ENCODE measurements around the gene MFSD11.
"Not testable (repeated sequence)": the region's sequence is repeated elsewhere in the genome, so short reads cannot be mapped to it uniquely, and the experiment has no call there.

MFSD11 gene

GRCh38 chr17:76726776-76727718 is 10.9 kb upstream of the MFSD11 start, which contains the start of gene METTL23:
Gene METTL23 (plus strand): TSS chr17:76726839. CDS start chr17:76729711, 2,872 bp downstream.
- DNase-seq: peak; percentile 80

- DNase-seq: peak; percentile 20
Measured at GRCh38 chr17:76727745-76728456, 10.0 kb upstream of the MFSD11 start.

- not testable (repeated sequence) for DNase-seq
Measured at GRCh38 chr17:76731800-76732733, 5.9 kb upstream of the MFSD11 start.

GRCh38 chr17:76732734-76733617 is 4.9 kb upstream of the MFSD11 start:
- no peak for DNase-seq

GRCh38 chr17:76733618-76733957 is 4.3 kb upstream of the MFSD11 start:
- DNase-seq: no peak

GRCh38 chr17:76734080-76734840 is 3.7 kb upstream of the MFSD11 start:
- DNase-seq: peak; percentile 20

- DNase-seq: no peak
Measured at GRCh38 chr17:76735006-76735405, 2.9 kb upstream of the MFSD11 start.

GRCh38 chr17:76735586-76736348 is 2.2 kb upstream of the MFSD11 start:
- no peak for DNase-seq

GRCh38 chr17:76736349-76737081 is 1.4 kb upstream of the MFSD11 start:
- peak; percentile 72 for DNase-seq

GRCh38 chr17:76737082-76737675 is 740 bp upstream of the MFSD11 start, which contains the start of gene SRSF2:
Gene SRSF2 (minus strand): TSS chr17:76737331. CDS start chr17:76737160, 171 bp downstream.
- DNase-seq: peak; percentile 99

GRCh38 chr17:76738468-76738850 is 540 bp downstream of the MFSD11 start:
- no peak for DNase-seq

GRCh38 chr17:76739568-76740115 is 1.7 kb downstream of the MFSD11 start:
- not testable (repeated sequence) for DNase-seq

GRCh38 chr17:76740329-76741118 is 2.6 kb downstream of the MFSD11 start:
- no peak for DNase-seq

- no peak for DNase-seq
Measured at GRCh38 chr17:76742958-76743357, 5.0 kb downstream of the MFSD11 start.

GRCh38 chr17:76744747-76745146 is 6.8 kb downstream of the MFSD11 start:
- no peak for DNase-seq

- DNase-seq: not testable (repeated sequence)
Measured at GRCh38 chr17:76745785-76746184, 7.9 kb downstream of the MFSD11 start.

- no peak for DNase-seq
Measured at GRCh38 chr17:76747716-76748363, 9.9 kb downstream of the MFSD11 start.
